ENCODE data around the gene HSD3B7.

DNA sequence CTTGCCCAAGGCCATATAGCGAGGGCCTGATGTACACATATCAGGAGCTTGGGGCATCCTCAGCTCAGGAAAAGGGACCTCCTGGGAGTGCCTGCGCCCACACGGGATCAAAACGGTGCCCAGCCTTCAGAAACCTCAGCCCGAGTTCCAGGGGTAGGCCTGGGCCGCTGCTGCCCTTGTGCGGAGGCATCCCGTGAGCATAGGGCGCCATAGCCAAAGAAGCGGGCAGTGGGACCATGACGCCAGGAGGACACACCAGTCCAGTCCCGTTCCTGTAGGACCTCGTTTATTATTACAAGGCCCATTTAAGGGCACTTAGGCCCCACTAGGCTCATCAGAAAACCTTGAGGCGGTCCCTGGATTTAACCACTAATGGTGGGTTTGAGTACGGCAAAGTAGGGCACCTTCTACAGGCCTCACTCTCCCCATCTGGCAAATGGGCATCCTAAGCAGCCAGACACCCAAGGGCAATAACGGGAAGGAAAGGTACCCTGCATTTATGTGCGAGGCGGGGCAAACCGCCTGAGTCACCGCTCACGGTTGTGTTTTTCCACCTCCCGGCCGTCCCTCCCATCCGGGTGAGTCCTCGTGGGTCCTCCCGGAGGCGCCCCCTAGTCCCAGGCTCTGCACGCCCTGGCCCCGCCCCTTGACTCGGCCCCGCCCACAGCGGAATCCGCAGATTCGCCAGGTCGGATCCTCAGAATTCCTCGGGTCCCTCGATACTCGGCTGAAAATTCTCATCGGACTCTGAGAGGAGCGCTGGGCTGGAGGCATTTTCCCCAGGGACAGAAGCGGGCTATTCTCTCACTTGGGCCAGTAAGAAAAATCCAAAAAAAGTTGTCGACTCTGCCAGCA lies 28.2 kb upstream of the HSD3B7 start:
- no peak for TF ChIP-seq ZNF274 (IDR thresholded peaks at IDR 0.05; ENCODE audit: low read depth, low read length)
- TF ChIP-seq SUZ12 (IDR thresholded peaks at IDR 0.05; ENCODE audit: extremely low read depth, insufficient read depth, insufficient read length): no peak

All from NT2/D1 (cell line).